Testis (tissue), 2 donors: ENCODE results near the gene SIMC1.
"Not testable (repeated sequence)": the region's sequence is repeated elsewhere in the genome, so short reads cannot be mapped to it uniquely, and the experiment has no call there.

ENCODE experiments used
- POLR2A ChIP-seq: fragments of 450-650 bp; IDR thresholded peaks from one replicate; pipeline ENCODE4 v1.6.1; 2017; ENCODE audit warnings: antibody characterized with exemption, mild to moderate bottlenecking, moderate library complexity
- TF ChIP-seq, protein P1 (sequence below), 3 experiments: fragments of 450-650 bp in 2 of 3; fragments of 200-600 bp in 1 of 3; sonication (generic) in 1 of 3; IDR thresholded peaks; one replicate each; pipeline ENCODE4 v1.5.1; 2016 to 2019; ENCODE audit warnings: antibody characterized with exemption in 3 of 3, mild to moderate bottlenecking in 2 of 3, moderate library complexity in 1 of 3

DNA sequence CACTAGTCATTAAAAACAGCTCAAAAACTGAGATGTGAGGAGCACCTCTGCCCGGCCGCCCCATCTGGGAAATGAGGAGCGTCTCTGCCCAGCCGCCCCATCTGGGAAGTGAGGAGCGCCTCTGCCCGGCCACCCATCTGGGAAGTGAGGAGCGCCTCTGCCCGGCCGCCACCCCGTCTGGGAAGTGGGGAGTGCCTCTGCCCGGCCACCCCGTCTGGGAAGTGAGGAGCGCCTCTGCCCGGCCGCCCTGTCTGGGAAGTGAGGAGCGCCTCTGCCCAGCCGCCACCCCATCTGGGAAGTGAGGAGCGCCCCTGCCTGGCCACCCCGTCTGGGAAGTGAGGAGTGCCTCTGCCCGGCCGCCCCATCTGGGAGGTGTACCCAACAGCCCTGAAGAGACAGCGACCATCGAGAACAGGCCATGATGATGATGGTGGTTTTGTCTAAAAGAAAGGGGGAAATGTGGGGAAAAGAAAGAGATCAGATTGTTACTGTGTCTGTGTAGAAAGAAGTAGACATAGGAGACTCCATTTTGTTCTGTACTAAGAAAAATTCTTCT is 23.7 kb upstream of the SIMC1 start:
- TF ChIP-seq, protein P1, sequence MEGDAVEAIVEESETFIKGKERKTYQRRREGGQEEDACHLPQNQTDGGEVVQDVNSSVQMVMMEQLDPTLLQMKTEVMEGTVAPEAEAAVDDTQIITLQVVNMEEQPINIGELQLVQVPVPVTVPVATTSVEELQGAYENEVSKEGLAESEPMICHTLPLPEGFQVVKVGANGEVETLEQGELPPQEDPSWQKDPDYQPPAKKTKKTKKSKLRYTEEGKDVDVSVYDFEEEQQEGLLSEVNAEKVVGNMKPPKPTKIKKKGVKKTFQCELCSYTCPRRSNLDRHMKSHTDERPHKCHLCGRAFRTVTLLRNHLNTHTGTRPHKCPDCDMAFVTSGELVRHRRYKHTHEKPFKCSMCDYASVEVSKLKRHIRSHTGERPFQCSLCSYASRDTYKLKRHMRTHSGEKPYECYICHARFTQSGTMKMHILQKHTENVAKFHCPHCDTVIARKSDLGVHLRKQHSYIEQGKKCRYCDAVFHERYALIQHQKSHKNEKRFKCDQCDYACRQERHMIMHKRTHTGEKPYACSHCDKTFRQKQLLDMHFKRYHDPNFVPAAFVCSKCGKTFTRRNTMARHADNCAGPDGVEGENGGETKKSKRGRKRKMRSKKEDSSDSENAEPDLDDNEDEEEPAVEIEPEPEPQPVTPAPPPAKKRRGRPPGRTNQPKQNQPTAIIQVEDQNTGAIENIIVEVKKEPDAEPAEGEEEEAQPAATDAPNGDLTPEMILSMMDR (IDR thresholded peaks at IDR 0.05), result not testable (repeated sequence)
- not testable (repeated sequence) for TF ChIP-seq POLR2A
